GM21723 (cell line): Measurements from ENCODE around the gene OLFML3.
"Not testable (repeated sequence)": the region's sequence is repeated elsewhere in the genome, so short reads cannot be mapped to it uniquely, and the experiment has no call there.

Experiments used
- ATAC-seq: cut with Tn5 transposase; IDR thresholded peaks from one replicate; pipeline ENCODE4 v1.9.1; 2021; ENCODE audit warnings: mild to moderate bottlenecking, moderate library complexity; ENCODE audit not compliant: unreplicated experiment

OLFML3 gene

GRCh38 chr1:113990961-113991360 is 11.7 kb downstream of the OLFML3 start:
- ATAC-seq = no peak

GRCh38 chr1:113991467-113991997 is 12.3 kb downstream of the OLFML3 start:
- no peak for ATAC-seq

- ATAC-seq = no peak
Measured at GRCh38 chr1:113993072-113993471, 13.8 kb downstream of the OLFML3 start.

GRCh38 chr1:113993766-113994165 is 14.5 kb downstream of the OLFML3 start:
- no peak for ATAC-seq

GRCh38 chr1:113995382-113995781 is 16.1 kb downstream of the OLFML3 start:
- ATAC-seq = no peak

- ATAC-seq = no peak
Measured at GRCh38 chr1:113998361-113998760, 19.1 kb downstream of the OLFML3 start.

GRCh38 chr1:113999233-113999632 is 20.0 kb downstream of the OLFML3 start:
- ATAC-seq = no peak

GRCh38 chr1:113999799-114000198 is 20.5 kb downstream of the OLFML3 start:
- no peak for ATAC-seq

- ATAC-seq = no peak
Measured at GRCh38 chr1:114000406-114000805, 21.1 kb downstream of the OLFML3 start.

GRCh38 chr1:114002492-114003239 is 23.4 kb downstream of the OLFML3 start:
- no peak for ATAC-seq

GRCh38 chr1:114003431-114003830 is 24.2 kb downstream of the OLFML3 start:
- no peak for ATAC-seq

- not testable (repeated sequence) for ATAC-seq
Measured at GRCh38 chr1:114006825-114007224, 27.6 kb downstream of the OLFML3 start.

GRCh38 chr1:114008480-114008941 is 29.2 kb downstream of the OLFML3 start:
- no peak for ATAC-seq

GRCh38 chr1:114008993-114009392 is 29.7 kb downstream of the OLFML3 start:
- no peak for ATAC-seq

GRCh38 chr1:114009393-114009792 is 30.1 kb downstream of the OLFML3 start:
- no peak for ATAC-seq

GRCh38 chr1:114010433-114011184 is 31.3 kb downstream of the OLFML3 start:
- no peak for ATAC-seq

- ATAC-seq = no peak
Measured at GRCh38 chr1:114011796-114012195, 32.5 kb downstream of the OLFML3 start.

GRCh38 chr1:114015075-114015474 is 35.8 kb downstream of the OLFML3 start:
- no peak for ATAC-seq

GRCh38 chr1:114019724-114020123 is 40.5 kb downstream of the OLFML3 start:
- not testable (repeated sequence) for ATAC-seq

GRCh38 chr1:114021665-114022099 is 42.4 kb downstream of the OLFML3 start:
- ATAC-seq = no peak

- no peak for ATAC-seq
Measured at GRCh38 chr1:114022877-114023276, 43.6 kb downstream of the OLFML3 start.

GRCh38 chr1:114023377-114023776 is 44.1 kb downstream of the OLFML3 start:
- no peak for ATAC-seq
